ENCODE results near the gene MAMLD1. TPM values are rescaled to one million over a fixed set of nuclear protein-coding genes. Genes with fewer than 3 reads are reported as not detected.

The MAMLD1 gene
- total RNA-seq, 4 donors from 2014 or later = 2.2 to 7.3 (median 3.9) TPM

DNA sequence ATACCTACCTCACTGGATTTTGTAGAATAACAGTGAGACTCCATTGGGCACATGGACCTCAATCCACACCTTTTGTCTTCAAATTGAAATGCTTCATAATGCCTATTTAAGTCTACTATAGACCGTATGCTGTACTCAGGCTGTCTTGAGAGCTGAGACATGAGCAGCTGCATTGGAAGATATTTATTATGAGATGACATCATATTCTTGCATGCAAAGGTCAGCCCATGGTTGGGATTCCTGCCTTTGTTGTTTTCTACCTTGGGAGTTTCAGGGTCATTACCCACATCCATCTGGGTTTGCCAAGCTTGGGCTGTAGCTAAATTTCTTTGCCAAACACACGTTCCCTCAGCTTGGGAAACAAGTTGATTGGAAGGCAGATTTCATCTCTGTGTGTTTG, 33.2 kb upstream of the MAMLD1 start:
- ATAC-seq = no peak
- Histone ChIP-seq H3K27ac (no peak overlapping the region), H3K4me3 (no peak overlapping the region), H3K9me3 (no peaks in the 10 kb centered on the region), H3K4me1 (no peaks in the 10 kb centered on the region), H3K27me3 (no peaks in the 10 kb centered on the region), H3K36me3 (no peaks in the 10 kb centered on the region)
- TF ChIP-seq POLR2A (IDR thresholded peaks at IDR 0.05) (no peak), POLR2AphosphoS5 (IDR thresholded peaks at IDR 0.05) (no peak), EP300 (IDR thresholded peaks at IDR 0.05) (no peak)
- TF ChIP-seq, protein P1, sequence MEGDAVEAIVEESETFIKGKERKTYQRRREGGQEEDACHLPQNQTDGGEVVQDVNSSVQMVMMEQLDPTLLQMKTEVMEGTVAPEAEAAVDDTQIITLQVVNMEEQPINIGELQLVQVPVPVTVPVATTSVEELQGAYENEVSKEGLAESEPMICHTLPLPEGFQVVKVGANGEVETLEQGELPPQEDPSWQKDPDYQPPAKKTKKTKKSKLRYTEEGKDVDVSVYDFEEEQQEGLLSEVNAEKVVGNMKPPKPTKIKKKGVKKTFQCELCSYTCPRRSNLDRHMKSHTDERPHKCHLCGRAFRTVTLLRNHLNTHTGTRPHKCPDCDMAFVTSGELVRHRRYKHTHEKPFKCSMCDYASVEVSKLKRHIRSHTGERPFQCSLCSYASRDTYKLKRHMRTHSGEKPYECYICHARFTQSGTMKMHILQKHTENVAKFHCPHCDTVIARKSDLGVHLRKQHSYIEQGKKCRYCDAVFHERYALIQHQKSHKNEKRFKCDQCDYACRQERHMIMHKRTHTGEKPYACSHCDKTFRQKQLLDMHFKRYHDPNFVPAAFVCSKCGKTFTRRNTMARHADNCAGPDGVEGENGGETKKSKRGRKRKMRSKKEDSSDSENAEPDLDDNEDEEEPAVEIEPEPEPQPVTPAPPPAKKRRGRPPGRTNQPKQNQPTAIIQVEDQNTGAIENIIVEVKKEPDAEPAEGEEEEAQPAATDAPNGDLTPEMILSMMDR (IDR thresholded peaks at IDR 0.05) = no peak
- 63 to 70% methylated on average over 2 of the region's 2 CpGs for WGBS, 2 donors (ENCODE audit: low coverage in 1 of 2)

DNA sequence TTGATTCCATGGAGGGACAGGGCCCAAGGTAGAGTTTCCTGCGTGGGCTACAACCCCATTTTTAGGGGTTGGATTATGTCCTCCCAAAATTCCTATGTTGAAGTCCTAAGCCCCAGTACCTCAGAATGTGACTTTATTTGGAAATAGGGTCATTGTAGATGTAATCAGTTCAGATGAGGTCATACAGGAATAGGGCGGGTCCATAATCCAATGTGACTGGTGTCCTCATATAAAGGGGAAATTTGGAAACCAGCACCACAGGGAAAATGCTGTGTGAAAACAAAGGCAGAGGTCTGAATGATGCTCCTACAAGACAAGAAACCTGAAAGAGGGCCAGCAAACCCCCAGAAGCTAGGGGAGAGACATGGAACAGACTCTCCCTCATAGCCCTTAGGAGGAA, 31.1 kb upstream of the MAMLD1 start:
- H3K27ac ChIP-seq = no peak overlapping the region
- no peak overlapping the region for H3K4me3 ChIP-seq
- H3K9me3 ChIP-seq = no peaks in the 10 kb centered on the region
- no peaks in the 10 kb centered on the region for H3K4me1 ChIP-seq
- TF ChIP-seq EP300 (IDR thresholded peaks at IDR 0.05) (no peak), POLR2AphosphoS5 (IDR thresholded peaks at IDR 0.05) (no peak), POLR2A (IDR thresholded peaks at IDR 0.05) (no peak)
- TF ChIP-seq, protein P1 (IDR thresholded peaks at IDR 0.05) = no peak
- ATAC-seq = no peak
- H3K36me3 ChIP-seq = no peaks in the 10 kb centered on the region
- WGBS, 2 donors (ENCODE audit: low coverage in 1 of 2) = 80% methylated on average over 1 of the region's 2 CpGs; no CpG with 5 or more reads in 1 of the 2 donors
- H3K27me3 ChIP-seq = no peaks in the 10 kb centered on the region

DNA sequence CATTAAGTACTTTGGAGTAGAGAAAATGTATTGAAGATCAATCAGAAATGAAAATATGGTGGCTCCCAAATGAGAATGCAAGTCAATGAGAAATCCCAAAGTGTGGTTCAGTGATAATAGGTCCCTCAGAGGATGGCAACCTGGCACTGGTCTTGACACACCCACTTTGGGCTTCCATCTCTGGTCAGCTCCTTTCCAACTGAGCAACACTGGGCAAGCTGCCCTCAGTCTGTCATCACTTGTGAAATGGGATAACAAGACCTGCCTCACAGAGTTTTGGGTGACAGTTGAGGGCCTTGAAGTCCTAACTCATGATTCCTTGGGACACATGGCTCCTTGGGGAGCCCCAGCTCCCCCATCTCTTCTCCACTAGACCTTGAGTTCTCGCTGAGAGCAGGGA, 29.0 kb upstream of the MAMLD1 start:
- H3K4me1 ChIP-seq = no peaks in the 10 kb centered on the region
- ATAC-seq = no peak
- no peaks in the 10 kb centered on the region for H3K9me3 ChIP-seq
- H3K36me3 ChIP-seq = no peaks in the 10 kb centered on the region
- no peak overlapping the region for H3K4me3 ChIP-seq
- no peak overlapping the region for H3K27ac ChIP-seq
- TF ChIP-seq POLR2A (IDR thresholded peaks at IDR 0.05) (no peak), EP300 (IDR thresholded peaks at IDR 0.05) (no peak), POLR2AphosphoS5 (IDR thresholded peaks at IDR 0.05) (no peak)
- TF ChIP-seq, protein P1 (IDR thresholded peaks at IDR 0.05) = no peak
- no peaks in the 10 kb centered on the region for H3K27me3 ChIP-seq
- no CpG with 5 or more reads among the region's 1 CpG for WGBS, 2 donors (ENCODE audit: low coverage in 1 of 2)

DNA sequence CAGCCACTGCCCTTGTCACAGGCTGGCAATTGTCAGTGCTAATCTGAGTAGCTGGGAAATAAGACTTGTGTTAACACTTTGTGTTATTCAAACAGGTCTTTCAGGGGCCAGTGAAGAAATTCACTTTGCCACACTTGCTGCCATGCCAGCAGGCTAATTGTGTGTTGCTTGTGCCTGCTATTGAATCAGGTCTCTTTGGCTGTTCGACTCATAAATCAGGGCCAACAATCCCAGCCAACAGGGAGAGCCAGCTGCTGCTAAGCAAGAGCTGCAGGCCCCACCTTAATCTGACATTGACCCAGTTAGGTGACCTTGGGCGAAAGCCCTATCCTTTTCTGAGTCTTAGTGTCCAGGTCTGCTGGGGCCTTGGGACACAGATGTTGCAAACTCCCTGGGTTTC, 28.1 kb upstream of the MAMLD1 start:
- ATAC-seq = no peak
- no peaks in the 10 kb centered on the region for H3K4me1 ChIP-seq
- H3K9me3 ChIP-seq = no peaks in the 10 kb centered on the region
- H3K27me3 ChIP-seq = no peaks in the 10 kb centered on the region
- H3K4me3 ChIP-seq = no peak overlapping the region
- TF ChIP-seq, protein P1 (IDR thresholded peaks at IDR 0.05) = no peak
- no peak for TF ChIP-seq POLR2AphosphoS5 (IDR thresholded peaks at IDR 0.05)
- TF ChIP-seq EP300 (IDR thresholded peaks at IDR 0.05) = no peak
- TF ChIP-seq POLR2A (IDR thresholded peaks at IDR 0.05) = no peak
- H3K36me3 ChIP-seq = no peaks in the 10 kb centered on the region
- no CpG with 5 or more reads among the region's 2 CpGs for WGBS, 2 donors (ENCODE audit: low coverage in 1 of 2)
- H3K27ac ChIP-seq = no peak overlapping the region

DNA sequence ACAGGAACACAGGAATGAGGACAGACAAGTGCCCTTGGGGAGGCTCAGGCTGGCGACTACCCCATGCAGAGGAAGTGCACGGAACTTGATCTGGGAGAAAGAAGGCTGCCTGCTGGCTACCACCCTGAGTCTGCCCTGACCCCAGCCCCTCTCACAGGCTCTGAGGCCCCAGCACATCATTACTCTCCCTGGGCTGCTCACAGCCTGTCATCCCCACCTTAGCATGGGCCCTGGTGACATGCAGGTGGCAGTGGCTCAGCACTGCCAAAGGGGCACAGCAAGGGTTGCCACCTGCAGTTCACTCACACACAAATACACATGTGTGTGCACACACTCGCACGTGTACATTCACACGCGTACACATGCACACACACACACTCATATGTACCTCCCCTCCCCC, 26.1 kb upstream of the MAMLD1 start:
- TF ChIP-seq, protein P1 (IDR thresholded peaks at IDR 0.05) = no peak
- TF ChIP-seq POLR2A (IDR thresholded peaks at IDR 0.05) (no peak), EP300 (IDR thresholded peaks at IDR 0.05) (no peak), POLR2AphosphoS5 (IDR thresholded peaks at IDR 0.05) (no peak)
- no peaks in the 10 kb centered on the region for H3K4me1 ChIP-seq
- no peak overlapping the region for H3K4me3 ChIP-seq
- WGBS, 2 donors (ENCODE audit: low coverage in 1 of 2) = 56% methylated on average over 4 of the region's 6 CpGs; no CpG with 5 or more reads in 1 of the 2 donors
- H3K27ac ChIP-seq = no peak overlapping the region
- no peaks in the 10 kb centered on the region for H3K27me3 ChIP-seq
- ATAC-seq = no peak
- H3K9me3 ChIP-seq = no peaks in the 10 kb centered on the region
- H3K36me3 ChIP-seq = no peaks in the 10 kb centered on the region

All from gastroesophageal sphincter (tissue), 4 donors.